ENCODE data around the gene TBL1X. TPM values are rescaled to one million over a fixed set of nuclear protein-coding genes. Genes with fewer than 3 reads are reported as not detected.

TBL1X gene
- total RNA-seq, 1 experiment from 2014 or later: 17.6 TPM

DNA sequence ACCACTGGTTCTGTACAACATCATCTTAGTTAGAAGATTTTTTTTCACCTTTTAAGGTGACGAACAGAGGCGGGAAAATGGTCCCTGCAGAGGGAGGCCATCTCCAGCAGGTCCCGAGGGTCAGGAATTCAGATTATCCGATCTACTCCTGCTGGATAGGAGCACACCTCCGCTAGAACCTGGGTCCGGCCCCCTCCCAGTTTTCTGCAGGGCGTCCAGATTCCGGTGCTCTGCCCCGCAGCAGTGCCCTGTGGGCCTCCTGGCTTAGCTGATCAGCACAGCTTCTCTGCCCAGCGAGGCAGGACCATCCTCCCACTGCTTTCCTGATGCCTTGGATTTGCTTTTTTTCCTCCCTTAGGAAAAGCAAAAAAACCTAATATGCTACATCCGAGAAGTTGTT is 2.3 kb downstream of the TBL1X start:
- Histone ChIP-seq H2AFZ (no peak overlapping the region), H3K9me2 (ENCODE audit: insufficient read depth) (no peaks in the 10 kb centered on the region), H3K36me3 (ENCODE audit: low read depth) (no peaks in the 10 kb centered on the region), H3F3A (ENCODE audit: insufficient read depth, low read depth) (peaks cover 13% of the 10 kb centered on the region; the same call in 1 of the 2 replicates), H3K27ac (no peak overlapping the region), H3K4me2 (peak overlapping the region; percentile 91), H3K79me2 (ENCODE audit: low read depth) (peaks cover 34% of the 10 kb centered on the region), H3K4me1 (replicated peaks; ENCODE audit: insufficient read depth) (peaks cover 20% of the 10 kb centered on the region), H3K4me3 (peak overlapping the region; percentile 73; the same call in 1 of the 2 replicates), H3K27me3 (ENCODE audit: insufficient read depth, low read depth) (no peaks in the 10 kb centered on the region), H3K9me3 (ENCODE audit: insufficient read depth, low read depth) (no peaks in the 10 kb centered on the region), H4K20me1 (ENCODE audit: insufficient read depth) (no peaks in the 10 kb centered on the region)
- TF ChIP-seq, protein P1, sequence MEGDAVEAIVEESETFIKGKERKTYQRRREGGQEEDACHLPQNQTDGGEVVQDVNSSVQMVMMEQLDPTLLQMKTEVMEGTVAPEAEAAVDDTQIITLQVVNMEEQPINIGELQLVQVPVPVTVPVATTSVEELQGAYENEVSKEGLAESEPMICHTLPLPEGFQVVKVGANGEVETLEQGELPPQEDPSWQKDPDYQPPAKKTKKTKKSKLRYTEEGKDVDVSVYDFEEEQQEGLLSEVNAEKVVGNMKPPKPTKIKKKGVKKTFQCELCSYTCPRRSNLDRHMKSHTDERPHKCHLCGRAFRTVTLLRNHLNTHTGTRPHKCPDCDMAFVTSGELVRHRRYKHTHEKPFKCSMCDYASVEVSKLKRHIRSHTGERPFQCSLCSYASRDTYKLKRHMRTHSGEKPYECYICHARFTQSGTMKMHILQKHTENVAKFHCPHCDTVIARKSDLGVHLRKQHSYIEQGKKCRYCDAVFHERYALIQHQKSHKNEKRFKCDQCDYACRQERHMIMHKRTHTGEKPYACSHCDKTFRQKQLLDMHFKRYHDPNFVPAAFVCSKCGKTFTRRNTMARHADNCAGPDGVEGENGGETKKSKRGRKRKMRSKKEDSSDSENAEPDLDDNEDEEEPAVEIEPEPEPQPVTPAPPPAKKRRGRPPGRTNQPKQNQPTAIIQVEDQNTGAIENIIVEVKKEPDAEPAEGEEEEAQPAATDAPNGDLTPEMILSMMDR (conservative IDR thresholded peaks at IDR 0.05): no peak
- no peak for TF ChIP-seq EZH2 (IDR thresholded peaks at IDR 0.05; ENCODE audit: low read depth)
- intact Hi-C loops (cut with micrococcal nuclease; ENCODE audit: unreplicated experiment): no loop called here
- ChIA-PET CTCF (no interaction called here), POLR2A (ENCODE audit: unreplicated experiment) (no interaction called here)
- no TSS peak for BruUV-seq (replicated peaks)
- no peak for DNase-seq

DNA sequence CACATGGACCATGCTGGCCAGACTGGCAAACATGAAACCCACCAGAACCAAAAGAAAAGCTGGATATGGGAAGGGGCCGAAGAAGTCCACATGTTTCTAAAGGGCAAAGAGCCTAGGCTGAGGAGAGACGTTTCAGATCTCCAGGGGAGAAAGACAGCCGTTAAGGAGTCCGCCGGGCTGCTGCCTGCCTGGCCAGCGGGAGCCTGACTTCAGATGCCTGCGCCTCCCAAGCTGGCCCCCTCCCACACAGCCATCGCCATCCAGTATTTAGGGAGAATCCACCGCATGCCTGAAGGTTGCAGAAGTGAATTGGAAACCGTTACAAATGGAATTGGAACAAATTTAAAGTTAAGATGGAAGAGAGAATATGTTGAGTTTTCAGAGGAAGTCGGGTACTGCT is 2.9 kb downstream of the TBL1X start:
- intact Hi-C loops (cut with micrococcal nuclease; ENCODE audit: unreplicated experiment): no loop called here
- no peak overlapping the region for H3K4me3 ChIP-seq
- CTCF ChIA-PET: no interaction called here
- H3K9me2 ChIP-seq (ENCODE audit: insufficient read depth): no peaks in the 10 kb centered on the region
- H2AFZ ChIP-seq: no peak overlapping the region
- TF ChIP-seq EZH2 (IDR thresholded peaks at IDR 0.05; ENCODE audit: low read depth): no peak
- TF ChIP-seq, protein P1 (conservative IDR thresholded peaks at IDR 0.05): no peak
- peaks cover 13% of the 10 kb centered on the region; the same call in 1 of the 2 replicates for H3F3A ChIP-seq (ENCODE audit: insufficient read depth, low read depth)
- H3K27me3 ChIP-seq (ENCODE audit: insufficient read depth, low read depth): no peaks in the 10 kb centered on the region
- no peak overlapping the region for H3K4me2 ChIP-seq
- no peak overlapping the region for H3K27ac ChIP-seq
- POLR2A ChIA-PET (ENCODE audit: unreplicated experiment): no interaction called here
- peaks cover 34% of the 10 kb centered on the region for H3K79me2 ChIP-seq (ENCODE audit: low read depth)
- H3K9me3 ChIP-seq (ENCODE audit: insufficient read depth, low read depth): no peaks in the 10 kb centered on the region
- H4K20me1 ChIP-seq (ENCODE audit: insufficient read depth): no peaks in the 10 kb centered on the region
- no peak for DNase-seq
- peaks cover 14% of the 10 kb centered on the region for H3K4me1 ChIP-seq (replicated peaks; ENCODE audit: insufficient read depth)
- H3K36me3 ChIP-seq (ENCODE audit: low read depth): no peaks in the 10 kb centered on the region
- BruUV-seq (replicated peaks): no TSS peak

DNA sequence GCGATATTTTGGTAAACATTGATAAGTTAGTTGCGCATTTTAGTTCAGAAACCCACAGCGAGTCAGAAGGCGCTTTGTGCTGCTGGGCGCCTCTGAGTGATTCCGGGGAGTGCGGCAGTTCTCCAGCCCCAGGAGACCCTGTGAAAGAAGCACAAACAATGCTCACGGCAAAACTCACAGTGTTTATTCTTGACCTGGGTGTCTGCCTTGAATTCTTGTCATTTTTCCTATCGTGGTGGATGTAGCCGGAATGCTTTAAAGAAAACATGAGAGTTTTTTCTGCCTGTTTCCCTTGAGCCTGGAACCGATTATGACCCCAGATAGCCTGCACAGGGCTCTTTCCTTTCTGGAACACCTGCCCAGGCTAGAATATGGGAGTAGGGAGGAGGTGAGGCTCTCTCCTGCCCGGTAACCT is 6.7 kb downstream of the TBL1X start:
- Histone ChIP-seq H3K27me3 (ENCODE audit: insufficient read depth, low read depth) (no peaks in the 10 kb centered on the region), H2AFZ (no peak overlapping the region), H3K4me2 (no peak overlapping the region), H3K36me3 (ENCODE audit: low read depth) (no peaks in the 10 kb centered on the region), H4K20me1 (ENCODE audit: insufficient read depth) (no peaks in the 10 kb centered on the region), H3K9me2 (ENCODE audit: insufficient read depth) (no peaks in the 10 kb centered on the region), H3K27ac (no peak overlapping the region), H3K9me3 (ENCODE audit: insufficient read depth, low read depth) (no peaks in the 10 kb centered on the region), H3K4me1 (replicated peaks; ENCODE audit: insufficient read depth) (peaks cover 12% of the 10 kb centered on the region), H3F3A (ENCODE audit: insufficient read depth, low read depth) (no peaks in the 10 kb centered on the region), H3K79me2 (ENCODE audit: low read depth) (peaks cover 34% of the 10 kb centered on the region), H3K4me3 (no peak overlapping the region)
- intact Hi-C loops (cut with micrococcal nuclease; ENCODE audit: unreplicated experiment): no loop called here
- ChIA-PET CTCF (no interaction called here), POLR2A (ENCODE audit: unreplicated experiment) (no interaction called here)
- no TSS peak for BruUV-seq (replicated peaks)
- TF ChIP-seq, protein P1 (conservative IDR thresholded peaks at IDR 0.05): no peak
- no peak for TF ChIP-seq EZH2 (IDR thresholded peaks at IDR 0.05; ENCODE audit: low read depth)
- DNase-seq: no peak

Data from PC-9 (cell line).